Measurements from ENCODE around the gene CXCL12. TPM values are rescaled to one million over a fixed set of nuclear protein-coding genes. Genes with fewer than 3 reads are reported as not detected.

The CXCL12 gene
- total and polyA plus RNA-seq, 2 donors (not counting 3 experiments of a cell fraction or from before 2014, with no cell fraction given), result 0.35 to 1.4 TPM

DNA sequence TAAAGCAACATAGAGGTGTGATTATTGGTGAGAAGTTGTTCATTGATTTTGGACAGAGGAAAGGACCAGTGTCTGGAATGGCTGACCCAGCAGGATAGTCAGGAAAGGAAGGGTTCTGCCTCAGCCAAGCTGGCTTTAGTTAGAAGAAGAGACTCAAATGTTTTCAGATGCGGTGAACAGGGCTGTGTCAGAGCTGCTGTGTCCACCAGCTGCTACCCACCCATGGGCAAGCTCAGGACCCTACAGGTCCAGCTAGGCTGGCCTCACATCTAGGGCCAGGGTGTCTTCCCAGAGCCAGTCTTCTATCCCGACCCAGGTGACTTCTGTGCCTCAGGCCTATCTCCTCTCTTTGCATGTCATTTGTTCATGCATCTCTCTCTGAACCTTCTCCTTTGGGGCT lies 37.3 kb upstream of the CXCL12 start:
- Histone ChIP-seq H3K27ac (ENCODE audit: insufficient read depth, low read depth, low read length) (no peak overlapping the region), H3K4me1 (ENCODE audit: control insufficient read depth, extremely low read depth, insufficient read depth, low read length) (no peaks in the 10 kb centered on the region), H3K9ac (replicated peaks; ENCODE audit: extremely low read depth, insufficient read depth, low read length) (no peak overlapping the region), H3K4me2 (ENCODE audit: insufficient read depth, low read length) (no peak overlapping the region), H3K27me3 (ENCODE audit: control insufficient read depth in 2 of 2, insufficient read depth in 2 of 2, low read length in 2 of 2) (no peaks in the 10 kb centered on the region), H4K20me1 (replicated peaks; ENCODE audit: control insufficient read depth, extremely low read depth, insufficient read depth, low read length) (no peaks in the 10 kb centered on the region), H3K9me1 (replicated peaks; ENCODE audit: control insufficient read depth, extremely low read depth, insufficient read depth, low read length) (no peaks in the 10 kb centered on the region), H3K79me2 (ENCODE audit: control insufficient read depth, insufficient read depth, low read length) (no peaks in the 10 kb centered on the region), H3K9me3 (replicated peaks; ENCODE audit: control insufficient read depth, insufficient read depth, low read length) (peaks cover 2% of the 10 kb centered on the region), H3K4me3 (replicated peaks in 1 of 3; ENCODE audit: insufficient read depth in 1 of 3, low read depth in 1 of 3, low read length in 3 of 3) (no peak overlapping the region), H2AFZ (ENCODE audit: low read depth, low read length) (no peak overlapping the region), H3K36me3 (ENCODE audit: control insufficient read depth in 2 of 2, extremely low read depth in 1 of 2, insufficient read depth in 2 of 2, low read length in 2 of 2) (no peaks in the 10 kb centered on the region)
- POLR2A ChIA-PET, result no interaction called here
- FAIRE-seq (no peak), DNase-seq (ENCODE audit: low read depth, low spot score) (no peak)
- TF ChIP-seq, protein P1, sequence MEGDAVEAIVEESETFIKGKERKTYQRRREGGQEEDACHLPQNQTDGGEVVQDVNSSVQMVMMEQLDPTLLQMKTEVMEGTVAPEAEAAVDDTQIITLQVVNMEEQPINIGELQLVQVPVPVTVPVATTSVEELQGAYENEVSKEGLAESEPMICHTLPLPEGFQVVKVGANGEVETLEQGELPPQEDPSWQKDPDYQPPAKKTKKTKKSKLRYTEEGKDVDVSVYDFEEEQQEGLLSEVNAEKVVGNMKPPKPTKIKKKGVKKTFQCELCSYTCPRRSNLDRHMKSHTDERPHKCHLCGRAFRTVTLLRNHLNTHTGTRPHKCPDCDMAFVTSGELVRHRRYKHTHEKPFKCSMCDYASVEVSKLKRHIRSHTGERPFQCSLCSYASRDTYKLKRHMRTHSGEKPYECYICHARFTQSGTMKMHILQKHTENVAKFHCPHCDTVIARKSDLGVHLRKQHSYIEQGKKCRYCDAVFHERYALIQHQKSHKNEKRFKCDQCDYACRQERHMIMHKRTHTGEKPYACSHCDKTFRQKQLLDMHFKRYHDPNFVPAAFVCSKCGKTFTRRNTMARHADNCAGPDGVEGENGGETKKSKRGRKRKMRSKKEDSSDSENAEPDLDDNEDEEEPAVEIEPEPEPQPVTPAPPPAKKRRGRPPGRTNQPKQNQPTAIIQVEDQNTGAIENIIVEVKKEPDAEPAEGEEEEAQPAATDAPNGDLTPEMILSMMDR (IDR thresholded peaks at IDR 0.05; ENCODE audit: extremely low read depth in 1 of 2, insufficient read depth in 1 of 2, low read depth in 1 of 2, low read length in 2 of 2), result no peak
- no peak for TF ChIP-seq EZH2 (IDR thresholded peaks at IDR 0.05; ENCODE audit: borderline replicate concordance, low read depth, low read length, severe bottlenecking)
- TF ChIP-seq, protein P2, sequence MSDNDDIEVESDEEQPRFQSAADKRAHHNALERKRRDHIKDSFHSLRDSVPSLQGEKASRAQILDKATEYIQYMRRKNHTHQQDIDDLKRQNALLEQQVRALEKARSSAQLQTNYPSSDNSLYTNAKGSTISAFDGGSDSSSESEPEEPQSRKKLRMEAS (IDR thresholded peaks at IDR 0.05; ENCODE audit: insufficient read depth, insufficient read length), result no peak
- no peak for TF ChIP-seq POLR2AphosphoS5 (IDR thresholded peaks at IDR 0.05; ENCODE audit: insufficient read depth, low read depth, low read length)
- intact Hi-C loops (cut with micrococcal nuclease), result no loop called here
- dilution Hi-C loops (cut with MboI; ENCODE audit: extremely low pct_ligation_motif_present, low sequenced_read_pairs), result no loop called here
- BruUV-seq (replicated peaks), result no TSS peak
- CTCF ChIA-PET, result no interaction called here

All from endothelial cell of umbilical vein (primary cell).